ENCODE data around the gene SMCP.

The SMCP gene

DNA sequence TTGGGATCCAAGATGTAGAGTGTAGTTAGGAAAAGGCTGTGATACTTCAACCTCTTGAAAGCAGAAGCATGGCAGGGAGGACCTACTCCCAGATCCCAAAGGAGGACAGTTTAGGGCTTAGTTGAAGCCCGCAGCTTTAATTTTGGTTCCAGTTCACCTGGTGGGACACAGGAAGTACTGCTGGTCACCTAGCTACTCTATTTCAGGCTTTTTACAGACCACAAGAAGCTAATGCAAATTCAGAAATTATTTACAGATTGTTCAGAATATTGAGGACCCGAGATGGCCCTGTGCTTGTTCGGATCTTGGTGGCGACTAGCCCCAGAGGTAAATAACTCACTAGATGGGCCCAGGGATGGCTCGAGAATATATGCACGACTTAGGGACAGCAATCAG, 6.4 kb upstream of the SMCP start:
- ChIA-PET POLR2A (ENCODE audit: low non-redundant PET) (no interaction called here), CTCF (interaction anchor here (0.6 to 4.6 kb wide), 11 partner anchors 15 to 378 kb away, joined by 3 to 37 read pairs (median 4); no protein-coding TSS in a partner anchor)
- no peak for DNase-seq (ENCODE audit: low spot score)
- no peak overlapping the region for H3K27ac ChIP-seq
- no peak for TF ChIP-seq CTCF (conservative IDR thresholded peaks at IDR 0.05; ENCODE audit: low read depth)

- CTCF ChIA-PET, result interaction anchor here (1.5 kb wide), 1 partner anchor 319 kb away, joined by 7 read pairs; no protein-coding TSS in a partner anchor
- no peak for DNase-seq (ENCODE audit: low spot score)
- POLR2A ChIA-PET (ENCODE audit: low non-redundant PET), result no interaction called here
- H3K27ac ChIP-seq, result no peak overlapping the region
- no peak for TF ChIP-seq CTCF (conservative IDR thresholded peaks at IDR 0.05; ENCODE audit: low read depth)
Measured at GRCh38 chr1:152873495-152873894, 4.6 kb upstream of the SMCP start.

- H3K27ac ChIP-seq, result no peak overlapping the region
- TF ChIP-seq CTCF (conservative IDR thresholded peaks at IDR 0.05; ENCODE audit: low read depth), result no peak
- ChIA-PET CTCF (interaction anchor here (1.4 kb wide), 1 partner anchor 59 kb away, joined by 3 read pairs; no protein-coding TSS in a partner anchor), POLR2A (ENCODE audit: low non-redundant PET) (no interaction called here)
- no peak for DNase-seq (ENCODE audit: low spot score)
Measured at GRCh38 chr1:152876827-152877226, 1.3 kb upstream of the SMCP start.

DNA sequence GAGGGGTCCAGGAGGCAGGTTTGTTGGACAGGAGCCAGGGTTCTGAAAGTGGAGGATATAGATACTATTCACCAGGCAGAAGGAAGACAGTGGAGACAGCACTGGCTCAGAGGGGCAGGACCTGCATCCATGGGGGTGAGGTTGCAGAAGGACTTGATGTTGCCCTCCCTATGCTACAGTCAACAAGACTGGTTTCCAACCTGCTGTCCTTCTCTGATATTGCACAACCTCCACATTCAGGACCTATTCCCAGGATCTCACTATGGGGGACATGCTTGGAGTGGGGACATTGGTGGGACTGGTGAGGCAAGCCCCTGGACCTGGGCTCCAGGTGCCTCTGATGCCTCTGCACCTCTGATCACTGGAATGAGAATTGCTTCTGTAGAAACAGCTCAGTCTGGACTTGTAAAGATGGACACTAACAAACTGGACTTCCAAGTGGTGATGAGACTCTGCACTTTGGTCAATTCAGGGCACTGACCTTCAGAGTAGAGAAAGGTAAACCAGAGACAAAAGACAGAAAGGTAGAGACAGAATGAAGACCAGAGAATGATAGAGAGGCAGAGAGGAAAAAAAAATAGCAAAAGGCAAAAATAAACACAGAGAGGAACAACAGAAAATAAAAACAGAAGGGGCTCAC, 1.6 kb downstream of the SMCP start:
- no peak for TF ChIP-seq CTCF (conservative IDR thresholded peaks at IDR 0.05; ENCODE audit: low read depth)
- H3K27ac ChIP-seq, result peak overlapping the region; percentile 77
- POLR2A ChIA-PET (ENCODE audit: low non-redundant PET), result no interaction called here
- CTCF ChIA-PET, result interaction anchor here (0.5 to 2.5 kb wide), 4 partner anchors 10 to 1589 kb away, joined by 4 to 7 read pairs (median 6); no protein-coding TSS in a partner anchor
- DNase-seq (ENCODE audit: low spot score), result no peak

- H3K27ac ChIP-seq, result peak overlapping the region; percentile 77
- ChIA-PET CTCF (interaction anchor here (0.6 kb wide), 1 partner anchor 38 kb away, joined by 3 read pairs; no protein-coding TSS in a partner anchor), POLR2A (ENCODE audit: low non-redundant PET) (no interaction called here)
- DNase-seq (ENCODE audit: low spot score), result peak; percentile 45
- no peak for TF ChIP-seq CTCF (conservative IDR thresholded peaks at IDR 0.05; ENCODE audit: low read depth)
Measured at GRCh38 chr1:152880316-152880715, 2.2 kb downstream of the SMCP start.

DNA sequence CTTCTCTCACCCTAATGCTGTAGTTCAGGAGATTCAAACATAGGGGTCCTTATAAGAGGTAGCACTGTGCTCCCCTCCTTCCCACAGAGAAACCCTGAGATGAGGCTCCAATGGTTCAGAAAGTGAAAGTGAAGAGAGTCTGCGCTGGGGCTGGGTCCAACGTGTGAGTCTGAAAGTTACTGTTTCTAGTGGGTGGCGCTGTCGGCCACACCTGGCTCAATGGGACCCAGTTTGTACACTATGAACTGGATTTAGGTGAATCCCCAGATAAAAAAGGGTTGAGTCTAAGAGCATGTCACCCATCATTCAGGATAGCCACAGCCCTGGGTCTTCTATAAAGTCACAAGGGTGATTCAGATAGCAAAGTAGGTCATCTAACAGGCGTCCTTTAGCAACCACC, 2.8 kb downstream of the SMCP start:
- ChIA-PET POLR2A (ENCODE audit: low non-redundant PET) (no interaction called here), CTCF (no interaction called here)
- DNase-seq (ENCODE audit: low spot score), result no peak
- peak overlapping the region; percentile 77; the same call in 1 of the 2 replicates for H3K27ac ChIP-seq
- no peak for TF ChIP-seq CTCF (conservative IDR thresholded peaks at IDR 0.05; ENCODE audit: low read depth)
